GM21381 (cell line): Measurements from ENCODE around the gene CRIM1.

Source experiments
- ATAC-seq: cut with Tn5 transposase; IDR thresholded peaks from one replicate; pipeline ENCODE4 v1.9.1; 2021; ENCODE audit warnings: mild to moderate bottlenecking, moderate library complexity; ENCODE audit not compliant: unreplicated experiment

The CRIM1 gene

DNA sequence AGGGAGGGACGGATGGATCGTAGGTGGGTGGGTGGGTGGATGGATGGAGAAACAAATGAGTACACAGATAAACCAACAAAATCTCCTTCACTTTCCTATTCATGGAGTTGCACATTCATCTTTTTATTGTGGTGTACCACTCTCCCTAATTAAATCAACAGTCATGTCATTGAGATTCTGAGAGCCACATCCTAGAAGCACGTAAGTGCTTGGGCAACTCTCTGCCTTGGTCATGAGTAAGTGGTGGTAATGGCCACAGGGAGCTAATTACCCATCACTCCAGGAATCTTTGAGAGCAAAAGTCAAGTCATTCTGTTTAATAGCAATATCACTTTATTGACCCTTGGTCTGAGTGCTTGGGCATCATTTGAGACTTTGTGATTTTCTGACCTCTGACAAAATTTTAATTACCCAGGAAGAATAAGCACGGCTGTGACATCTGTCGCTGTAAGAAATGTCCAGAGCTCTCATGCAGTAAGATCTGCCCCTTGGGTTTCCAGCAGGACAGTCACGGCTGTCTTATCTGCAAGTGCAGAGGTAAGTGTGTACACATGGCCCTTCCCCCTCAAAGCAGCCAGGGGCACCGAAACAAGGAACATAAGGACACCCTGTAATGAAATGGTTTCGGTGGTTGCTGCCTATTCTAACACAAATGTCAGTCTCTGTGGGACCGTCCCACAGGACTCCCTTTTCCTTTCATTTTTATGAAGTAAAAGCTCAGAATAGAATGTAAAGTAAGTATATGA lies 156.5 kb downstream of the CRIM1 start:
- no peak for ATAC-seq

GRCh38 chr2:36512705-36513104 lies 157.1 kb downstream of the CRIM1 start:
- ATAC-seq = no peak

GRCh38 chr2:36513661-36514060 lies 158.1 kb downstream of the CRIM1 start:
- ATAC-seq = no peak

- no peak for ATAC-seq
Observed at GRCh38 chr2:36515538-36515937, 160.0 kb downstream of the CRIM1 start.

- no peak for ATAC-seq
Observed at GRCh38 chr2:36516136-36516870, 160.7 kb downstream of the CRIM1 start.

- ATAC-seq = no peak
Observed at GRCh38 chr2:36520431-36520830, 164.9 kb downstream of the CRIM1 start.

DNA sequence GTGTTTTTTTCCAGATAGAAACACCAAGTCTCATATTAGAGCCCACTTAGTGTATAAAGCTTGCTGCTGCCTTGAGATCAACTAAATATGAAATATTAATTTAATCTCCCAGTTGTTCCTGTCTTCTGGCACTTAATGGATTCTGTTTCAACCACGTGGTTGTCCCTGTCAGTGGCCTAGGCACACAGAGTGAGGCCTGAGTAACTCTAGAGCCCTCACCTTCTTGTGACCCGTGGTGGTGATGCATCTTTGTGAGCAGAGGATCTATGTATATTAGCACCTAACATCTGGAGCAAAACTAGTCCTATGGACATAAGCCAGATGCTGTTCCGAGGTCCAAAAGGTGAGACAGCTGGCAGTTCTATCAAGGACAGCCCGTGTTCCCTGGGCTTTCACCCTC lies 167.6 kb downstream of the CRIM1 start:
- ATAC-seq = no peak

GRCh38 chr2:36525245-36525644 lies 169.7 kb downstream of the CRIM1 start:
- ATAC-seq = no peak

DNA sequence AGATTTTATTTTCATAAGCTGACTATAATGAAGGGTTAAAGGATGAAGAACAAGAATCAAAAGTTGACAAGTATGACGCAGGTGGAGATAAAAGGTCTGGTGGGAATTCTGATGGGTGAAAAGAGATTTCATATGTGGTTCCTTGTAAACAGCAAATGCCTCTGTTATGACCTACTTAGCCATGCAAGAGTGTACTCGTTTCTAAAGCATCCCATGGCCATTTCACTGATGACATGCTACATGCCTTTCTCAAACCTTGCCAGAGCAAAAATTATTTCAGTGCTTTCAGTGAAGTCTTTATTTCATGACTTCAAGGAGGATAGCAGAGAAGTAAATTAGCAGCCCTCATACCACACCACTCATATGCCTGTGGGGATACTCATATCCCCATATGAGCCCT lies 170.6 kb downstream of the CRIM1 start:
- no peak for ATAC-seq

DNA sequence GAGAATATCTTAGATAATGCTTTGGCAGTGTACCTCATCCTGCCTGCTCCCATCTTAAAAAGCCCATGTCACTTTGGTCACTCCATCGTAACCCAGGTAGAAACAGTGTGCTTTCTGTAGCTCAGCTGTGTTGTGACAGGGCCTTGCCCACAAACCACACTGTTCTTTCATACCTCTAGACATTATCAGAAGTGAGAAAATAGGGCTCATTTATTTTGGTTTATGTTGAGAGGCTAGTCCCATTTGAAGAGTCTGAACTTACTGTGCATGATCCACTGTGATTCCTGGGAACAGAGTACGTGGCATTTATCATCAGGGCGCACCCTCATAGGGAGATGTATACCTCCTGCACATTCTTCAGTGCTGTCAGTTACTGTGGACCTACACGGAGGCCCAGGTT lies 172.7 kb downstream of the CRIM1 start:
- peak; percentile 80 for ATAC-seq

DNA sequence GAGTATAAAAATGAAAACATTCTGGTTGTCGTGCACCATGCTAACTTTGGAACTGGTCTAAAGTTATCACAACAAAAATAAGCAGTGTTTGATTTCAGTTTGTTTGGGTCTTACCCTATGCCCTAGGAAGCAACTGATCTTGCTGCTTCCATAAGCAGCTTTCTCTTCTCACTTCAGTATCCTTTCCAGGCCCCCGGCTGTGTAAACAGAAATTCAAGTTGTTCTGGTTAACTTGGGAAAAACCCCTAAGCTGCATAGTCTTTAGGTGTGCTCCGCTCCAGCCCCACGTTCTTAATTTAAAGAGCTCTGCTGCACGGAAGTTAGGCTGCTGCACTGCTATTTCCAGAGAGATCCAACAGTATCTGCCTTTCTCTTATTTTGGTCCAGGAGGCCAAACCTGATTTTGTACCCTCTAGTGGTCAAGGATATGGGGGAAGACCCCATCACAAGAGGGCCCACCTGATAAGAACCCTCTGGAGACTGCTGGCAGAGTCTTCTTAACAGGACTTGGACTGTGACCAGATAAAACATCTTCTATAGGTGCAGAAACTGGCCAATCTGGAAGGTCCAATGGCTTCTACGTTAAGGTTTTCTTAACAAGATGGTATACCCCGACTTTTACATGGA lies 173.3 kb downstream of the CRIM1 start:
- ATAC-seq = no peak

DNA sequence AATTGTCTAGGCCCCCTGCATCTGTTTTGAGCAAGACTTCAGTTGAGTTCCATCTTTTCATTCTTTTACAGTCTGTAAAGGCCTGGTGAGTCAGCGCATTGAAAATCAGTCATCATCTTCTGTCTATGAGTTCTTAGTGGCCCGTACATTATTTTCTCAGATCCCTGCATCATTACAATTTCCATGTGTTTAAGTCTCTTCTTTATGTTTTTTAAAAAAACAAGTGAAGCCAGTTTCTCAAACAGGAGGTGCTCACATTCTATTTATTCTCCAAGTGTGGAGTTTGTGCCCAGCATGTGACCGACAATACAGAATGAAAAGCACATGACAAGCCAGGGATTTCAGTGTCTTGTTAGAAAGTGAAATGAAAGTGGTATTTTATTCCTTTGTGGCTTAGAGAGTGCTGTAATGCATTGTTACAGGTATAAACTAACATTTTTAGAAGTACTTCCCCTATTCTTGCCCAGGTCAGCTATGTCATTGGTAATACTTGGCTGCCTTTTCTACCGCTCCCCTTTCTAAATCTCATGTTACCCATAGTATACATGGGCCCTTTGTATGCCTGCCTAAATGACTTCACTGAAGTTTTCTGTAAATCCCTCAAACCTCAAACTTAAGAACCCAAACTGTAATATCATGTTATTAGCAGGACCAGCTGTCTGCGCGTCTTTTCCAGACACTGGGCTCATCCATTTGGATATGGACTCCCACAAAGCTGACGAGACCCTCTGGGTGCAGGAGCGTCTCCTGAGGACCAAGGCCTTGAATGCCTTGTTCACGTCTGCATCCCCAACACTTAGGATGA lies 174.8 kb downstream of the CRIM1 start:
- ATAC-seq = peak; percentile 64

GRCh38 chr2:36530983-36531354 lies 175.4 kb downstream of the CRIM1 start:
- no peak for ATAC-seq

DNA sequence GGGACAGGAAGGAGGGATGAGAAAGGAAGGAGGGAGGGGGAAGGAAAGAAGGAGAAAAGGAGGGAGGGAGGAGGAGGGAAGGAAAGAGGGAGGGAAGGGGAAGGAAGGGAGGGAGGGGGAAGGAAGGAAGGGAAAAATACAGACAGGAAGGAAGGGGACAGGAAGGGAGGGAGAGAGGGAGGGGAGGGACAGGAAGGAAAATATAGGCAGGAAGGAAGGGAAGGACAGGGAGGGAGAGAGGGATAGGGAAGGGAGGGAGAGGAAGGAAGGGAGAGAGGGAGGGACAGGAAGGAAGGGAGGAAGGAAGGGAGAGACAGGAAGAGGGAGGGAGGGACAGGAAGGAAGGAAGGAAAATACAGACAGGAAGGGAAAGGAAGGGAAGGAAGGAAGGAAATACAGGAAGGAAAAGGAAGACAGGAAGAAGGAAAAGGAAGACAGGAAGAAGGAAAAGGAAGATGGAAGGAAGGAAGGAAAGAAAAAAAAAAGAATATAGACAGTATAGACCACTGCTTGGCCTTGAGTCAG lies 178.8 kb downstream of the CRIM1 start:
- ATAC-seq = no peak

- ATAC-seq = no peak
Observed at GRCh38 chr2:36535099-36535498, 179.5 kb downstream of the CRIM1 start.

GRCh38 chr2:36536776-36537175 lies 181.2 kb downstream of the CRIM1 start:
- ATAC-seq = no peak

DNA sequence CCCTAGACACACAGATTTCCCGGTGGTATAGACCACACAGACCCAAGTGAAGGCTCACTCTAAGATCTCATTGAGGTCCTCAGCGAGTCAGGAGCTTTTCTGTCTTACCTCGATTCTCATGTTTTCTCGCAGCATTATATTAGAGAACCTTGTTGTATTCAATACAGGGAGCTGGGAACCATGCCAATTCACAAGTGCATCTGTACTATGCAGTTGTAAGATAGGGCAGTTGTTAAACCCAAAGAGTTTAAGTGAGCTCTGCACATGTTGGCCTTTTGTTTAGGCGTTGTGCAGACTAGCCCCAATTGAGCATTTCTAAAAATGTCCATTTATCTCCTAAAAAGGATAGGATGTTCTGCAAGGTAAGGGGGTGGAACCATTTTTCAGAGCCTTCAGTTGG lies 182.8 kb downstream of the CRIM1 start:
- ATAC-seq = no peak

DNA sequence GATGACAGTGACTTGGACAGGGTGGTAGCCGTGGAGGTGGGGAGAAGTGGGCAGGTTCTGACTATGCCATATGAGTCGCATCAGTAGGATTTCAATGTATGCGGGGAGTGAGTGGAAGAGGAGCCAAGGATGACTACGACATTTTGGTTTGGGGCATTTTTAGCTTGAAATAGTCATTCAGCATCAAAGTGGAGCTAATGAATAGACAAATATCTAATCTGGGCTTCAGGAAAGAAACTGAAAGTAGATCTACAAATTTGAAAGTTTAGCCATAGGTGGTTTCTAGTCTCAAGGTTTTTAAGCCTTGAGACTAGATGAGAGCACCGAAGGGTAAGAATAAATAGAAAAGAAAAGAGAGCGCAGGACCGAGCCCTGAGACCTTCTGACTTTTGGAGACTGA lies 184.1 kb downstream of the CRIM1 start:
- ATAC-seq = peak; percentile 80

GRCh38 chr2:36540986-36541754 lies 185.6 kb downstream of the CRIM1 start:
- no peak for ATAC-seq

GRCh38 chr2:36541891-36542595 lies 186.5 kb downstream of the CRIM1 start:
- no peak for ATAC-seq
